ENCODE results near the gene PAN2.
A peak's percentile ranks its signal among the peaks of the same experiment; 100 is the strongest.
"Not testable (repeated sequence)": the region's sequence is repeated elsewhere in the genome, so short reads cannot be mapped to it uniquely, and the experiment has no call there.

Gene PAN2

DNA sequence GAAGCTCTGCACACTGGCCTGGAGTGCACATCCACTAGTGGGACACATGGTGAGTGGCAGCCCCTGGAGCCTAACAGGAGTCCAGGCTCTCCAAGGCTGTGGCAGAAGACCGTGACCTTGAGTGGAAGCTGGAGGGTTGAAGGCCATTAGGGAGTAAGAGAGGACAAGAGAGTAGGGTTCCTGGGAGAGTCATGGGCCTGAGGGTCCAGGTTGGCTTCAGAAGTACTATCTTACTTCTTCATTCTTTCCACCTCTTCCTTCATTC, 5.3 kb upstream of the PAN2 start:
- no peak for DNase-seq

GRCh38 chr12:56338308-56339157, 4.7 kb upstream of the PAN2 start, which contains the start of gene IL23A:
IL23A (plus strand) TSS chr12:56338884; CDS start chr12:56339045, 161 bp downstream.
- DNase-seq, result no peak

DNA sequence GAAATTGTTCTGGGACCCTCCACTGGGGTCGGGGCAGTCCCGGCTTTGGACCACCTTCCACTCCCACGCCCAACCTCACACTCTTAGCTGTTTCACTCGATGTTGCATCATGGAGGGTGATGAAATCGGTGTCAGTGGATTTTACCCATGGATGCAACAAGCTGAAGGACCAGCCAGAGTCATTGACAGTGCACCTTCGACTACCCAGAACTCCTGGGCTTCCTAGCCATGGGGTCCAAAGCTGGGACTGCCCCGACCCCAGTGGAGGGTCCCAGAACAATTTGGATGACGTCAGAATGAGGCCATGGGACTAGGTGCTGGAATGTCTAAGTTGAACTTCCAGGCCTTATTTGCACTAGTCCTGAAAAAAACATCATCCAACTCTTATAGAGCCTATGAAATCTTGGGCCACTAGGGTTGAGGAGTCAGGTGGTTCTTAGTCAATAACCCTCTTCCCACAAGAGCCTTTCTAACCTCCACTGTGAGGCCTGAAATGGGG, 4.0 kb upstream of the PAN2 start:
- no peak for DNase-seq

GRCh38 chr12:56336361-56337167, 2.8 kb upstream of the PAN2 start:
- no peak for DNase-seq

GRCh38 chr12:56335527-56335926, 1.7 kb upstream of the PAN2 start:
- DNase-seq, result not testable (repeated sequence)

DNA sequence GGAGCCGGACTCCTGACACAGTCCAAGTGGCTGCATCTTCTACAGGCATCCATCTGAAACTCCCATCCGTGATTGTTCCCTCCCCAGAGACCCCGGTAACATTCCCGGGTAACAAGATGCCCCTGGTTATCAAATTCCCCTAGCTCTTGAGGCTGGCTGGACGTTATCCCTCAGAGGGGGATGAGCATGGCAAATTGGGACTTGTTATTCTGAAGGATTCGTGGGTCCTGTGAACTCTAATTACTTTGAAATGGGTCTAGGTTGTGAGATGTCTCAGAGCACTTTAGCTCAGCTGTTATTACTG, 642 bp upstream of the PAN2 start:
- no peak for DNase-seq

DNA sequence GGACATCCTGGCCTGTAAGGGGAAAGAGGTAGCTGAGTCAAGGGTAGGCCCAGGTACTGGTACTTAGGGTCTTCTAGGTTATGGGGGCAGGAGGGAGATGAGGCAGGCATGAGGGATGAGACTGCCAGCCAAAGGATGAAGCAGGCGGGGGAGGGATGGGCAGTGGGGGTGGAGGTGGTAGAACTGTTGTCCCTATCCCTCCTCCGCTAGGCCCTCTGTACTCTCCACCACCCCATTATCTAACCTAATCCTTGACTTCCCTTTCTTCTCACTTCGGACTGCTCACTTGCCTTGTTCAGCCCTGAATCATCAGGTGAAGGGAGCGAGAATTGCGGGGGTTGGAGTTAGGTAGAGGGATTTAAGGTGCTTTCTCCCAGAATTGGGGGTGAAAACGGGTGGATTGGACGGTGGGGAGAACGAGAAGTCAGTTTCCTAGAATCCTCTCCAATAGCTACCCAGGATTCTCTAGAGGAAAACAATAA, 562 bp downstream of the PAN2 start:
- no peak for DNase-seq

DNA sequence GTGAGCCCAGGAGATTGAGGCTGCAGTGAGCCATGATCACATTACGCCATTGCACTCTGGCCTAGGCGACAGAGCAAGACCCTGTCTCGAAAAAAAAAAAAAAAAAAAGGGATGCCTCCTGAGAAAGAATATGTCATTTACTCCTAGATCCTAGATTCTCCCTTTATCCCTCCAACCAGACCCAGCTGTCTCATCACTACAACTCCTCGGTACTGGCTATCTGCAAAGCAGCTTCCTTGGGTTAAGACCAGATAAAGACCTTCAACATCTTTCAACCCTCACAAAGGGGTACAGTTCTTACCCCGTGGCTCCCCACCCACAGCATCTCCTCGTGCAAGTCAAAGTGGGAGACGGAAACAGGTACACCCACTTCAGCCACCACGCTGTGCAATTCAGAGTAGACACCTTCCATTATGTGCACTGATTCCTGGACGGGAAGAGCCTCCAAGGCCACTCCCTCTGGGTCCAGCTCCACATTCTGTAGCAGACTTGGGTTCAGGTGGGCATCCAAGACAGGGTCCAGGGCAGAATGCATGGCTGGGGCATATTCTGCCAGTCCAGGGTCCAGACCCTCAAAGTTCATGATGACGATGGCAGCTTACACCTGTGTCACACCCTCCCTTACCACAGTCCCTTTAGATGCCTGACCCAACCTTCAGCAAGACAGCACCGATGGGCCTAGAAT, 1.1 kb downstream of the PAN2 start:
- no peak for DNase-seq

DNA sequence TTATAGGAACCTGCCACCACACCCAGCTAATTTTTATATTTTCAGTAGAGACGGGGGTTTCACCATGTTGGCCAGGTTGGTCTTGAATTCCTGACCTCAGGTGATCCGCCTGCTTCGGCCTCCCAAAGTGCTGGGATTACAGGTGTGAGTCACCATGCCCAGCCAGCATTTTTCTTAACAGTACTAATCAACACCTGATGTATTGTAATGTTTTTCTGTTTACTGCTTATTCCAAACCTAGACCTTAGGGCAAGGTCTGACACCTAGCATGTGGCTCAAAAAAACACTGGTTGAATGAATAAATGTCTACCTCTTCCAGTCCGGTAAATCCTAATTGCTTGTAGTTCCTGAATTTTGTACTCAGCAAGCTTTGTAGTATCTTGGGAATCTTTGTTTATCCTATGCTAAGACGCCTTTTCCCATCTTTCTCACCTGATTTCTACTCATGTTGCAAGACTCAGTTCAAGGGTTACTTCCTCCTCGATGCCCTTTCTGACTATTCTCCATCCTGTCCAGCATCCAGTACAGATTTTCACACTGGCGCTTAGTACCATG, 2.8 kb downstream of the PAN2 start:
- no peak for DNase-seq

DNA sequence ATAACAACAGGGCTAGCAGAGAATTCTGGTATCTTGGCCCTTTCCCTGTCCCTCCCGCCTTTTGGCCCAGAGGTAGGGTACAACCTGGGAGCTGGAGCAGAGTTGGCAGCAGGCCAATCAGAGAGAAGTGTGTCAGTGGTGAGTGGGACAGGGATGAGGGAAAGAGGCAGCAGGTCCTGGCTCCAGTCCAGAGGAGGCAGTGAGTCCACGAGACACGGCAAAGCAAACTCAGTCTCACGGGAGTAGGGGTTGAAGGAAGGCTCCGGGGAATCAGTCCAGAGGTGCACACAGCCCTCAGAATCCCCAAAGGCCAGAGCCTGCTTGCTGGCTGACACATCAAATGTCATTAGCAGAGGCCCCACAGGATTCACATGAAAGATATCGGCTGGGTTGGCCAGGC, 7.3 kb downstream of the PAN2 start:
- DNase-seq, result no peak

- DNase-seq, result no peak
Measured at GRCh38 chr12:56326126-56326525, 7.7 kb downstream of the PAN2 start.

- no peak for DNase-seq
Measured at GRCh38 chr12:56324206-56324605, 9.6 kb downstream of the PAN2 start.

GRCh38 chr12:56321610-56322009, 12.2 kb downstream of the PAN2 start:
- not testable (repeated sequence) for DNase-seq

DNA sequence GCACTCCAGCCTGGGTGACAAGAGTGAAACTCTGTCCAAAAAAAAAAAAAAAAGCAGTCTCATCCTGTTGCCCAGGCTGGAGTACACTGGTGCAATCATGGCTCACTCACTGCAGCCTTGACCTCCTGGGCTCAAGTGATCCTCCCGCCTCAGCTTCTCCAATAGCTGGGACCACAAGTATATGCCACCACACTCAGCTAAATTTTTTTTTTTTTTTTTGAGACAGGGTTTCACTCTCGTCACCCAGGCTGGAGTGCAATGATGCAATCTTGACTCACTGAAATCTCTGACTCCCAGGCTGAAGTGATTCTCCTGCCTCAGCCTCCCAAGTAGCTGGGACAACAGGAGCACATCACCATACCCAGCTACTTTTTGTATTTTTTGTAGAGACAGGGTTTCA, 12.8 kb downstream of the PAN2 start:
- DNase-seq, result no peak

GRCh38 chr12:56317675-56318074, 16.1 kb downstream of the PAN2 start:
- DNase-seq, result no peak

DNA sequence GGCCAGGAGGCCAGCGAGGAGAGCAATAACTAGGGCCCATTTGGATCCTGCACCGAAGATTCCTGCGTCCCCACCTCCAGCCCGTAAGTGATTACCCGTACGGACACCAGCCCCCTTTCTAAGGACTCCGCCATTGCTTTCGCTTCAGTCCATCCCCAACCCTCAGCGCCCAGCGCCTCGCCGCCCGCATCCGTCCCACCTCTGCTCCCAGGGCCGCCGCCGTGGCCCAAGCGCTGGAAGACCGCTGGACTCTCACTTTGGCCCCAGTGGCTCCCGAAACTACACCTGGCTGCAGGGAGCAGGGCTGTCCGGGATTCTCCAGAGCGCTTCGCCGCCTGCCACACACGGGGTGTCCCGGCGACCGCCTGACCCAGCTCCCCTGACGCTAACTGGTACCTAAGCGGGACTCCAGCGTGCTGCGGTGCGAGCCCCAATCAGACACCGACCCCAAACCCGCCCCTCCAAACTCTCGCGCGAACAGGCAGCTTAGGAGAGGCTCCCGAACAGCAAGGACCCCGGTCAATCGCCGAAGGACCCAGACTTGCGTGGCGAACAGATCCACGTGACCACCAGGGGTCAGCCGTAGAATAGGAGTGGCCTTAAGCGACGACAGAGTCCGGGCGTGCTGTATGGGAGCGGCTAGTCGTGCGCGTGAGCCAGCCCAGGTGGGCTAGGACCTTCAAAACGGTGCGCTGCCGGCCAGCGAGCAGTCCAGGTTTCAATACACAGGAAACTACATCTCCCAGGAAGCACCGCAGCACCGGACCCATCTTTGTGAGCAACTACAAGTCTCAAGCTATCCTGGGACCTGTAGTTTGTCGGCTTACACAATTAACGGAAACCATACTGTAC, 18.0 kb downstream of the PAN2 start, which contains the start of gene CNPY2:
CNPY2 (minus strand) TSS at position 367 of the 852 bp plus-strand sequence. CDS start 771 bp downstream, outside the sequence.
- DNase-seq, result peak; percentile 76

DNA sequence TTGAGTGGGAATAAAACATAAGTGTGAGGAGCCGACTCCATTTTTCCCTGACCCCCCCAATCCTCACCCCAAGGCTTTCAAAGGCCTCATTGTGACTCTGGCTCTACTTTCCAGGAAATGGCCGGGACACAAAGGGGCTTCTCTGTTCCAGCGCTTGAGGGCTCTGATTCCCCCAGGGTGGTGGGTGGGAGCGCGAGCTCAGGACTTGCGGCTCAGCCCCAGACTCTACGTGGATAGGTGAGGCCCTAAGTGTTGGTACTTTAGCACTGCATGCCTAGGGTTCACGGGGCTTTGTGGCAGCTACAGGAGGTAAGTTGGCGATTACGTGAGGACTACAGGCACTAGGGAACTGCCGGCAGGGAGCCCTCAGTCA, 18.6 kb downstream of the PAN2 start:
- no peak for DNase-seq

GRCh38 chr12:56311003-56311402, 22.8 kb downstream of the PAN2 start:
- DNase-seq, result no peak

- no peak for DNase-seq
Measured at GRCh38 chr12:56308714-56309113, 25.1 kb downstream of the PAN2 start.

GRCh38 chr12:56307221-56307965, 26.4 kb downstream of the PAN2 start:
- DNase-seq, result no peak

DNA sequence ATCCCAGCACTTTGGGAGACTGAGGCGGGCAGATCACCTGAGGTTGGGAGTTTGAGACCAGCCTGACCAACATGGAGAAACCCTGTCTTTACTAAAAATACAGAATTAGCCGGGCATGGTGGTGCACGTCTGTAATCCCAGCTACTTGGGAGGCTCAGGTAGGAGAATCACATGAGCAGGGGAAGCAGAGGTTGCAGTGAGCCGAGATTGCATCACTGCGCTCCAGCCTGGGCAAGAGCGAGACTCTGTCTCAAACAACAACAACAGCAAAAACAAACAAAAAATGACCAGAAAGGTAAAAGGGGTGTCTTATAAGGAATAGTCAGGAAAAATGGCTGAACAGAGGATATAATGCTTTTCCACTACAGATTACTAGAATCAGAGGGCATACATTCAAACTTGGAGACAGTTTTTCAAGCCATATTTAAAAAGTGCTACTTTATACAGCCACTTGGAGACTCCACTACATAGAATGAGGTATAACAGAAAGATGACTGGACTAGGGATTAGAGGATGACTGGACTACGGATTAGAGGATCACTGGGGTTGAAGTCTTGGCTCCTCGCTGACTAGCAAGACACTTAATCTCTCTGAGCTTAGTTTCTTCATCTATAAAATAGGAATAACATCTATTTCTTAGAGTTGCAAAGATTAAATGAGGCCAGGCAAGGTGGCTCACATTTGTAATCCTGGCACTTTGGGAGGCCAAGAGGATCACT, 28.8 kb downstream of the PAN2 start:
- DNase-seq, result no peak

All from 8988T (cell line).